ENCODE measurements around the gene SAPCD2. TPM values are rescaled to one million over a fixed set of nuclear protein-coding genes. Genes with fewer than 3 reads are reported as not detected.

SAPCD2 gene
- total RNA-seq, 6 experiments from 2014 or later: 0.05 to 0.43 (median 0.22) TPM; not detected in 1

GRCh38 chr9:137074657-137075274 lies 4.4 kb upstream of the SAPCD2 start:
- ATAC-seq (no peak), DNase-seq (no peak)
- Histone ChIP-seq H3K27ac (no peak overlapping the region), H3K36me3 (no peaks in the 10 kb centered on the region), H3K9me3 (no peaks in the 10 kb centered on the region), H3K4me3 (no peak overlapping the region), H3K27me3 (peaks cover 0 to 16% of the 10 kb centered on the region in 2 donors), H3K4me1 (peaks cover 0 to 13% (median 0%) of the 10 kb centered on the region in 4 donors)
- 42% methylated on average over 5 of the region's 12 CpGs for WGBS (ENCODE audit: insufficient coverage, low coverage, low lambda C conversion rate, missing lambda C conversion rate)
- intact Hi-C loops (cut with DNase I): no loop called here
- TF ChIP-seq CTCF (IDR thresholded peaks at IDR 0.05) (no peak), POLR2A (IDR thresholded peaks at IDR 0.05) (no peak)

GRCh38 chr9:137073992-137074399 lies 3.6 kb upstream of the SAPCD2 start:
- intact Hi-C loops (cut with DNase I): no loop called here
- H3K27me3 ChIP-seq: peaks cover 0 to 23% of the 10 kb centered on the region in 2 donors
- WGBS (ENCODE audit: insufficient coverage, low coverage, low lambda C conversion rate, missing lambda C conversion rate): 0% methylated on average over 1 of the region's 8 CpGs
- no peaks in the 10 kb centered on the region for H3K9me3 ChIP-seq
- H3K27ac ChIP-seq: no peak overlapping the region
- H3K36me3 ChIP-seq: no peaks in the 10 kb centered on the region
- DNase-seq (no peak), ATAC-seq (no peak)
- H3K4me3 ChIP-seq: no peak overlapping the region
- TF ChIP-seq CTCF (IDR thresholded peaks at IDR 0.05): no peak
- TF ChIP-seq POLR2A (IDR thresholded peaks at IDR 0.05): no peak
- H3K4me1 ChIP-seq: peaks cover 0 to 13% (median 0%) of the 10 kb centered on the region in 4 donors

DNA sequence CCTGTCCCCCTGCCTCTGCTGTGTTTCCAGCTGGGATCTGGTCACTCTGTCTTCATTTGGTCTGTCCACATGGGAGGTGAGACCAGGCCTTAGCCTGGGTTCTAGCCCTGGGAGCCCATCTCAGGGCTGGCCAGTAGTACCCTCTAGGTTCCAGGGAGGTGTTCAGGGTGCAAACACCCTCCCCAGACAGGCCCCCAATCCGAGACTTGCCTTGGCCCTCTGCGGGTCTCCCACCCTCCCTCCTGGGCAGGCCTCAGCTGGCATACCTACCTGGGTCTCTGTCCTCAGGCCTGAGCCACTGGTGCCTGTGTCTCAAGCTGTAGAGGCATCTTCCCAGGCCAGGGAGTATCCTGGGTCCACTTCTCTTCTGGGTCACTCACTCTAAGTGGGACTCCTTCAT lies 925 bp upstream of the SAPCD2 start:
- DNase-seq (peak in 1 of 3 donors; percentile 42), ATAC-seq (no peak)
- no CpG with 5 or more reads among the region's 2 CpGs for WGBS (ENCODE audit: insufficient coverage, low coverage, low lambda C conversion rate, missing lambda C conversion rate)
- Histone ChIP-seq H3K27ac (no peak overlapping the region), H3K9me3 (no peaks in the 10 kb centered on the region), H3K4me1 (peaks cover 0 to 3% (median 0%) of the 10 kb centered on the region in 4 donors), H3K36me3 (no peaks in the 10 kb centered on the region), H3K4me3 (no peak overlapping the region), H3K27me3 (peaks cover 0 to 17% of the 10 kb centered on the region in 2 donors)
- TF ChIP-seq POLR2A (IDR thresholded peaks at IDR 0.05): no peak
- TF ChIP-seq CTCF (IDR thresholded peaks at IDR 0.05): no peak
- intact Hi-C loops (cut with DNase I): no loop called here

GRCh38 chr9:137070906-137071275 lies 534 bp upstream of the SAPCD2 start:
- Histone ChIP-seq H3K9me3 (no peaks in the 10 kb centered on the region), H3K27me3 (peaks cover 0 to 14% of the 10 kb centered on the region in 2 donors), H3K36me3 (no peaks in the 10 kb centered on the region), H3K4me1 (peaks cover 0 to 3% (median 0%) of the 10 kb centered on the region in 4 donors), H3K4me3 (peak overlapping the region in 1 of 3 donors; percentile 27), H3K27ac (peak overlapping the region in 1 of 3 donors; percentile 10)
- peak in 1 of 3 donors; percentile 53 for DNase-seq
- WGBS (ENCODE audit: insufficient coverage, low coverage, low lambda C conversion rate, missing lambda C conversion rate): 7% methylated on average over 2 of the region's 6 CpGs
- ATAC-seq: peak; percentile 1 to 7 (median 2)
- TF ChIP-seq CTCF (IDR thresholded peaks at IDR 0.05) (no peak), POLR2A (IDR thresholded peaks at IDR 0.05) (no peak)
- intact Hi-C loops (cut with DNase I): no loop called here

All from right lobe of liver (tissue), 6 donors.